Panc1 (cell line): ENCODE results near the gene GH2.

Experiments
- POLR2AphosphoS5 ChIP-seq: IDR thresholded peaks from 2 replicates; pipeline ENCODE4 v1.6.1; 2012; ENCODE audit warnings: mild to moderate bottlenecking, low read depth, low read length, moderate library complexity
- REST ChIP-seq, 2 experiments: IDR thresholded peaks; 2 replicates each; pipeline ENCODE4 v1.6.1; 2011 to 2012; ENCODE audit warnings: low read depth in 2 of 2, control low read depth in 1 of 2, low read length in 1 of 2, mild to moderate bottlenecking in 1 of 2, moderate library complexity in 1 of 2; ENCODE audit not compliant: insufficient read depth in 1 of 2
- TF ChIP-seq, protein P1 (sequence below): fragments of 450-650 bp; IDR thresholded peaks from 2 replicates; pipeline ENCODE4 v1.5.1; 2017; ENCODE audit warnings: mild to moderate bottlenecking

DNA sequence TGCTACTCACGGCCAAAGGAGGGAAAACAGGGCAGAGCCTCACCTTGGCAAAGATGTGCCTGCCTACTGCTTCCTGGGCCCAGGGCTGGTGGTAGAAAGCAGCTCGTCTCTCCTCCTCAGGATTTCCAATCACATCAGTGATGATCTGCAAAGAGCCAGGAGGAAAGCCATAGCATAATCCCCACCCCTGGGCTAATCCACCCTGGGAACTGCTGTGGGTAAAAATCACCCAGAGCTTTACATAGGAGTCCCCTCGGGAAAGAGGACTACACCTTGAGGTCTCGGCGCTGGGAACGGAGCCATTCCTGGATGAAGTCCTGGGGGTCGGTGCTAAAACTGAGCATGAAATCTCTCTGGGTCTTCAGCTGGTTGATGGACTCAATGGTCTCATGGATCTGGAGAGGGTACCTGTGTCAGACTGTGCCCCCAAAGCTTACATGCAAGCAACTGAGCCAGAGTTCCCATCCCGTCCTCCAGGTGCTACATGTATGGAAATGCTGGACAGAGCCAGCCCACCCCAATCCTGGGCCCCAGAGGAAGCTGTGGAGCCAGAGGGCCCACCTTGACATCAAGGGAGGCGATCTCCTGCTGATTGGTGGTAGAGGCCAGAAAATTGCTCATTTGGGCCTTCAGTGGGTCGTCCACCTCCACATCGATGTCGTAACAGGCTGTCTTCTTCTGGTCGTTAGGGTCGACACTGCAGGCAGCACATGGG is 48.6 kb downstream of the GH2 start:
- no peak for TF ChIP-seq REST (IDR thresholded peaks at IDR 0.05; ENCODE audit: insufficient read depth in 1 of 2, low read depth in 2 of 2, low read length in 1 of 2)
- TF ChIP-seq, protein P1, sequence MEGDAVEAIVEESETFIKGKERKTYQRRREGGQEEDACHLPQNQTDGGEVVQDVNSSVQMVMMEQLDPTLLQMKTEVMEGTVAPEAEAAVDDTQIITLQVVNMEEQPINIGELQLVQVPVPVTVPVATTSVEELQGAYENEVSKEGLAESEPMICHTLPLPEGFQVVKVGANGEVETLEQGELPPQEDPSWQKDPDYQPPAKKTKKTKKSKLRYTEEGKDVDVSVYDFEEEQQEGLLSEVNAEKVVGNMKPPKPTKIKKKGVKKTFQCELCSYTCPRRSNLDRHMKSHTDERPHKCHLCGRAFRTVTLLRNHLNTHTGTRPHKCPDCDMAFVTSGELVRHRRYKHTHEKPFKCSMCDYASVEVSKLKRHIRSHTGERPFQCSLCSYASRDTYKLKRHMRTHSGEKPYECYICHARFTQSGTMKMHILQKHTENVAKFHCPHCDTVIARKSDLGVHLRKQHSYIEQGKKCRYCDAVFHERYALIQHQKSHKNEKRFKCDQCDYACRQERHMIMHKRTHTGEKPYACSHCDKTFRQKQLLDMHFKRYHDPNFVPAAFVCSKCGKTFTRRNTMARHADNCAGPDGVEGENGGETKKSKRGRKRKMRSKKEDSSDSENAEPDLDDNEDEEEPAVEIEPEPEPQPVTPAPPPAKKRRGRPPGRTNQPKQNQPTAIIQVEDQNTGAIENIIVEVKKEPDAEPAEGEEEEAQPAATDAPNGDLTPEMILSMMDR, result no peak
- no peak; the same call in 1 of the 2 replicates for TF ChIP-seq POLR2AphosphoS5
